Measurements from ENCODE around the gene RNF145.
"Not testable (repeated sequence)": the region's sequence is repeated elsewhere in the genome, so short reads cannot be mapped to it uniquely, and the experiment has no call there.

- not testable (repeated sequence) for TF ChIP-seq CTCF, POLR2A (IDR thresholded peaks at IDR 0.05)
These were observed 64.2 kb downstream of the RNF145 start for GRCh38 chr5:159145160-159145559.

Data from testis (tissue), 2 donors.